ENCODE results near the gene APOA5. TPM values are rescaled to one million over a fixed set of nuclear protein-coding genes. Genes with fewer than 3 reads are reported as not detected.

Gene APOA5
- total and polyA plus RNA-seq, 2 of the 8 experiments (the other 6 are each of a cell fraction or from before 2014, with no cell fraction given): 0.08 to 0.15 TPM

GRCh38 chr11:116813781-116814471, 22.2 kb upstream of the APOA5 start (continued):
- TF ChIP-seq CHD7 (IDR thresholded peaks at IDR 0.05; ENCODE audit: insufficient replicate concordance, low read length) (no peak), BCL11A (IDR thresholded peaks at IDR 0.05; ENCODE audit: low read depth in 2 of 2, low read length in 2 of 2) (no peak), ATF3 (IDR thresholded peaks at IDR 0.05; ENCODE audit: insufficient read depth, low read depth, low read length) (no peak), KDM1A (IDR thresholded peaks at IDR 0.05; ENCODE audit: borderline replicate concordance, low read length) (no peak), SIRT6 (IDR thresholded peaks at IDR 0.05; ENCODE audit: low read length) (no peak), TAF1 (IDR thresholded peaks at IDR 0.05; ENCODE audit: low read depth, low read length) (no peak), RXRA (IDR thresholded peaks at IDR 0.05; ENCODE audit: insufficient read depth, low read depth, low read length) (no peak), ZNF274 (IDR thresholded peaks at IDR 0.05; ENCODE audit: borderline replicate concordance, extremely low read depth, low read length) (no peak)

Measured in H1 (cell line).